Loucy (cell line): ENCODE data around the gene ESYT2.

Experiments
- H2AFZ ChIP-seq: fragments of 200-600 bp; sonication (generic); 2 replicates; pipeline ENCODE4 v1.6.0; 2016; ENCODE audit warnings: antibody characterized with exemption, mild to moderate bottlenecking, low read length, moderate library complexity
- H3F3A ChIP-seq: fragments of 200-600 bp; 2 replicates; pipeline ENCODE4 v1.6.0; 2016; ENCODE audit warnings: antibody characterized with exemption, low read depth, mild to moderate bottlenecking
- H3K27me3 ChIP-seq: fragments of 200-600 bp; sonication (generic); 2 replicates; pipeline ENCODE4 v1.6.1; 2014; ENCODE audit warnings: low read length, mild to moderate bottlenecking; ENCODE audit not compliant: insufficient read depth, poor library complexity, severe bottlenecking
- H3K36me3 ChIP-seq: fragments of 200-600 bp; sonication (generic); 2 replicates; pipeline ENCODE4 v1.6.1; 2016; ENCODE audit warnings: low read length; ENCODE audit not compliant: insufficient read depth
- H3K4me1 ChIP-seq: fragments of 200-600 bp; sonication (generic); 2 replicates; pipeline ENCODE4 v1.5.1; 2014; ENCODE audit warnings: low read length, mild to moderate bottlenecking; ENCODE audit not compliant: insufficient read depth, poor library complexity, severe bottlenecking
- H3K4me2 ChIP-seq: fragments of 200-600 bp; sonication (generic); 2 replicates; pipeline ENCODE4 v1.6.0; 2014; ENCODE audit warnings: antibody characterized with exemption, low read length, low read depth, mild to moderate bottlenecking; ENCODE audit not compliant: poor library complexity, severe bottlenecking
- H3K4me3 ChIP-seq: fragments of 200-600 bp; sonication (generic); 2 replicates; pipeline ENCODE4 v1.5.1; 2014; ENCODE audit warnings: low read length, mild to moderate bottlenecking, mixed read lengths; ENCODE audit not compliant: poor library complexity, severe bottlenecking
- H3K79me2 ChIP-seq: fragments of 200-600 bp; sonication (generic); 2 replicates; pipeline ENCODE4 v1.6.1; 2014; ENCODE audit warnings: low read length; ENCODE audit not compliant: insufficient read depth
- H3K9ac ChIP-seq: fragments of 200-600 bp; sonication (generic); 2 replicates; pipeline ENCODE4 v1.6.0; 2014; ENCODE audit warnings: mild to moderate bottlenecking, low read depth, low read length, moderate library complexity; ENCODE audit not compliant: poor library complexity, severe bottlenecking
- H3K9me2 ChIP-seq: fragments of 200-600 bp; sonication (generic); replicated peaks from 2 replicates; pipeline ENCODE4 v1.6.1; 2016; ENCODE audit warnings: low read depth, low read length, mixed read lengths
- H3K9me3 ChIP-seq: fragments of 200-600 bp; sonication (generic); 2 replicates; pipeline ENCODE4 v1.6.1; 2014; ENCODE audit warnings: mild to moderate bottlenecking, antibody characterized with exemption, low read length, low read depth; ENCODE audit not compliant: insufficient read depth
- H4K20me1 ChIP-seq: fragments of 200-600 bp; sonication (generic); 2 replicates; pipeline ENCODE4 v1.6.0; 2014; ENCODE audit warnings: antibody characterized with exemption, low read length, mild to moderate bottlenecking; ENCODE audit not compliant: insufficient read depth, poor library complexity, severe bottlenecking
- CTCF ChIP-seq: fragments of 200-600 bp; sonication (generic); conservative IDR thresholded peaks from 2 replicates; pipeline ENCODE4 v1.5.1; 2014; ENCODE audit warnings: mild to moderate bottlenecking, antibody characterized with exemption, low read length
- EZH2phosphoT487 ChIP-seq: fragments of 200-600 bp; IDR thresholded peaks from 2 replicates; pipeline ENCODE4 v1.6.1; 2018; ENCODE audit warnings: antibody characterized with exemption, mild to moderate bottlenecking, moderate library complexity, borderline replicate concordance

ESYT2 gene

GRCh38 chr7:158824028-158824427 lies 5.3 kb downstream of the ESYT2 start:
- H3K4me3 ChIP-seq, result peak overlapping the region; percentile 77
- peaks cover 11% of the 10 kb centered on the region; the same call in 1 of the 2 replicates for H3F3A ChIP-seq
- no peaks in the 10 kb centered on the region for H3K36me3 ChIP-seq
- no peaks in the 10 kb centered on the region for H3K9me3 ChIP-seq
- no peak overlapping the region for H2AFZ ChIP-seq
- H4K20me1 ChIP-seq, result peaks cover 9% of the 10 kb centered on the region
- H3K4me1 ChIP-seq, result peaks cover 71% of the 10 kb centered on the region
- H3K79me2 ChIP-seq, result peaks cover 96% of the 10 kb centered on the region
- no peak for TF ChIP-seq EZH2phosphoT487
- TF ChIP-seq CTCF, result no peak
- H3K9me2 ChIP-seq, result no peaks in the 10 kb centered on the region
- peak overlapping the region; percentile 93 for H3K4me2 ChIP-seq
- peak overlapping the region; percentile 89 for H3K9ac ChIP-seq
- H3K27me3 ChIP-seq, result no peaks in the 10 kb centered on the region

DNA sequence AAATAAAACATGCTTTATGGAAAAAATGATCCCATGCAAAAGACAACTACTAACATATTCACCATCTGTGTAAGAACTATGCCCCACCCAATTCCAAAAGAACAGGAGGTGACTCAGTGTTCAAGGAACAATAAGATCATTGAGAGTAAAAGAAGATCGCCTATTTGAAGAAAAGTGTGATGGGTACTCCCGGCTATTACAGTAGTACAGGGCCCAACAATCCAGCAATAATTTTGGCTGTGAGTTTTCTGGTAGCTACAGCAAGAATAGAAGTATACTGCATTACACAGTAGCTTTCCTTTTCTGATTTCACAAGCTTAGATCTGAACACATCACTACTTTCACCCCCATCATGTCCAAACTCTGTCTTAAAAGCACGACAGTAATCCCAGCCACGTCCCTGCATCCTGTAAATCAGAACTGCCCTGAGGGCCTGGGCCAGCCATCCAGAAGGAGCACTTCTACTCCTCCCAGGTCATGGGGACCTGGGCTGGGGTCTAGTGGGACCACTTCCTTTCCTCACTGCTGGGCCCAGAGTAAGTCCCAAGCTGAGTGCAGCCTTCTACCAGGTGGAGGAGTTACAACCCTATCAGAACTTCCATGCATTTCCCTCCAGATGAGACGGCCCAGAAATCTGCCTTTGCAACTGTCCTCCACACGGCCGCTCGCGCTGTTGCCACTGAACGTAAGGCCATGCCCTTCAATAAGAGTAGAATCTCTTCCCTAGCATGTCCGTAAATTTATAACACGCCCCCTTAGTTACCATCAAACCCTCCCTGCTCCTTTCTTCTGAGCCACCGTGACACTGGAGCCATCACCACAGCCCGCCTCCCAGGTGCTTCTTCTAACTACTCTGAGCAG lies 7.9 kb downstream of the ESYT2 start:
- no peaks in the 10 kb centered on the region for H3K36me3 ChIP-seq
- no peaks in the 10 kb centered on the region for H3K9me3 ChIP-seq
- no peak for TF ChIP-seq CTCF
- no peak for TF ChIP-seq EZH2phosphoT487
- peak overlapping the region; percentile 80 for H3K9ac ChIP-seq
- H3K4me1 ChIP-seq, result peaks cover 91% of the 10 kb centered on the region
- peaks cover 96% of the 10 kb centered on the region for H3K79me2 ChIP-seq
- peak overlapping the region; percentile 61 for H3K4me3 ChIP-seq
- no peaks in the 10 kb centered on the region for H3K27me3 ChIP-seq
- H2AFZ ChIP-seq, result no peak overlapping the region
- no peaks in the 10 kb centered on the region for H3K9me2 ChIP-seq
- H3F3A ChIP-seq, result peaks cover 11% of the 10 kb centered on the region; the same call in 1 of the 2 replicates
- peaks cover 17% of the 10 kb centered on the region for H4K20me1 ChIP-seq
- H3K4me2 ChIP-seq, result peak overlapping the region; percentile 83

- H4K20me1 ChIP-seq, result peaks cover 20% of the 10 kb centered on the region
- H3K9me3 ChIP-seq, result no peaks in the 10 kb centered on the region
- H3K9me2 ChIP-seq, result no peaks in the 10 kb centered on the region
- no peaks in the 10 kb centered on the region for H3K36me3 ChIP-seq
- peak overlapping the region; percentile 73 for H3K4me3 ChIP-seq
- peaks cover 91% of the 10 kb centered on the region for H3K4me1 ChIP-seq
- H3K4me2 ChIP-seq, result peak overlapping the region; percentile 83
- H3K9ac ChIP-seq, result peak overlapping the region; percentile 80
- TF ChIP-seq EZH2phosphoT487, result no peak
- no peak for TF ChIP-seq CTCF
- peaks cover 11% of the 10 kb centered on the region; the same call in 1 of the 2 replicates for H3F3A ChIP-seq
- no peaks in the 10 kb centered on the region for H3K27me3 ChIP-seq
- H3K79me2 ChIP-seq, result peaks cover 96% of the 10 kb centered on the region
- H2AFZ ChIP-seq, result no peak overlapping the region
These were observed 8.7 kb downstream of the ESYT2 start for GRCh38 chr7:158820656-158821055.
